ENCODE data around the gene NR4A1. TPM values are rescaled to one million over a fixed set of nuclear protein-coding genes. Genes with fewer than 3 reads are reported as not detected.
"Not testable (repeated sequence)": the region's sequence is repeated elsewhere in the genome, so short reads cannot be mapped to it uniquely, and the experiment has no call there.

The NR4A1 gene
- total RNA-seq, 1 donor from 2014 or later = 79.2 TPM

DNA sequence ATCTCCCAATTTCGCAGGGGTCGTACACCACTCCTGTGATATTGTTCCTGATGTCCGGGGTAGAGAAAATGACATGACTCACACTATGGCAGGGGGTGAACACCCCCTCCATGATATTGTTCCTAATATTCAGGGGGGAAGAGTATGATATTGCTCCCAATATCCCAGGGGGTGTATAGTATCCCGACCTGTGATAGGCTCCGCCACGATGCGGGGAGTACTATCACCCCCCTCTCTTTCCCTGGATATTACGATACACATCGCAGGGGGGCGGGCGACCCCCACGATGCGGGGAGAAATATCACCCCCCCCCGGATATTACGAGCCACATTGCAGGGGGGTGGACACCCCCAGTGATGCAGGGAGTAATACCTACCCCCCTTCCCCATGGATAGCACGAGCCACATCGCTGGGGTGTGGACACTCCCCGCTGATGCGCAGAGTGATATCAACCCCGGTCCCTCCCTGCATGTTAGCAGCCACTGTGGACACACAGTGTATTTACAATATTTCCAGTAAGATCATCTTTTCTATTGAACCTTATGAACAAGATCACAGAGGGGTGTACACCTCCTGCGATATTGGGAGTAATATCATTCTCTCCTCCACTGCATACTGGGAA is 45.9 kb downstream of the NR4A1 start:
- no peak for DNase-seq (ENCODE audit: low spot score)

DNA sequence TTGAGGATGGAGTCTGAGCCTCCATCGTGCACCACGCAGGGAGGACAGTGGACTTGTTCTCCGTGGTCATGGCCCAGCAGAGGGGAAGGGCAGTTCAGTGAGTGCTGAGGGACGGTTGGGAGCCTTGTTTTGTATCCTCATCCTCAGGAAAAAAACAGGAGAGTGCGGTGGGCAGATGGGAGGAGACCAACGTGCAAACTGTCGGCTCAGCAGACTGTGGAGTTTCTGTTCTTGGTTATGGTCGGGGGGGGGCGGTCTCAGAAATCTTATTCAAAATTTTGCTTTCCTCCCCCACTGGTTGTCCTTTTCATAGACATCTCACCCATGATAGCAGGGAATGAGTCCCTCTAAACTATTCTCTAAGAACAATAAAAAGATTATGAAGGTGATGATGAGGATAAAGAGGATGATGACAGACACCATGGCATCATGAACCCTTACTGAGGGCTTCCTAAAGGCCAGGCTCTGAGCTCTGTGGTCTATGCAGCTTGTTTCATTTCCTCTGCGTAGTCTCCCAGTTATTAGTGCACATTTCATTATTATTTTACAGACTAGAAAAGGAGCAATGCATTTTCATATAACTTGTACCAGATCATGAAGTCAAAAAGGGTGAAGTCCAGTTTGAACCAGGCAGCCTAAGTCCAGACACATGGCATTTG is 53.3 kb downstream of the NR4A1 start:
- DNase-seq (ENCODE audit: low spot score) = not testable (repeated sequence)

Other genes starting within 250 kb of the NR4A1 start
- gene FIGNL2, start 202.7 kb upstream of the NR4A1 start, total RNA-seq = 0.91 TPM
- not detected for gene ANKRD33, start 163.3 kb upstream of the NR4A1 start, total RNA-seq
- 46.8 TPM for gene ACVRL1, start 143.9 kb upstream of the NR4A1 start, total RNA-seq
- 40.6 TPM for gene ACVR1B, start 99.7 kb upstream of the NR4A1 start, total RNA-seq
- 50.7 TPM for gene TAMALIN, start 44.5 kb upstream of the NR4A1 start, total RNA-seq
- 27.2 TPM for gene ATG101, start 18.5 kb downstream of the NR4A1 start, total RNA-seq
- gene SMIM41, start 28.3 kb downstream of the NR4A1 start, total RNA-seq = 0.78 TPM
- 4.6 TPM for gene KRT80, start 140.6 kb downstream of the NR4A1 start, total RNA-seq
- 2,511 TPM for gene KRT7, start 181.8 kb downstream of the NR4A1 start, total RNA-seq
- gene KRT86, start 223.2 kb downstream of the NR4A1 start, total RNA-seq = 0.62 TPM
- not detected for gene KRT81, start 240.1 kb downstream of the NR4A1 start, total RNA-seq

All from ureter (tissue), 1 donor.